ENCODE data around the gene PGLYRP2. TPM values are rescaled to one million over a fixed set of nuclear protein-coding genes. Genes with fewer than 3 reads are reported as not detected.
A peak's percentile ranks its signal among the peaks of the same experiment; 100 is the strongest.

PGLYRP2 gene
- total RNA-seq, 1 donor from 2014 or later: not detected

DNA sequence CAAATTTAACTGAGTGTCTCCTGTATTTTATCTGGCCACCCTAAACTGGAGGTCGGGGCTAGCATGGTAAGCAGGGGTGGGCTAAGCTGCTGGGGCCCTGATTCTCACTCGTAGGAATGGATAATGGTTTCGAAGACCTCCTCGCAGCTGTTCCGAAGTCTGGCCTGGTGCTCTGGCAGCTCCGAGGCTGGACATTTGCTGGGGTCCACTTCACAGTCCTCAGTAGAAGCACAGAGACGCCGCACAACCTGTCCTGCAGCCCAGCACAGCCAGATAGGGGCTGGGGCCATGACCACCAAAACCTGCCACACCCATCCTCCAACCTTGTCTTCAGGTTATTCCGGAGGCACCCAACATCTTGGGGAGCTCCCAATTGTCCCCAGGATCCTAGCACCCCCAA lies 23.3 kb downstream of the PGLYRP2 start:
- TF ChIP-seq, protein P1, sequence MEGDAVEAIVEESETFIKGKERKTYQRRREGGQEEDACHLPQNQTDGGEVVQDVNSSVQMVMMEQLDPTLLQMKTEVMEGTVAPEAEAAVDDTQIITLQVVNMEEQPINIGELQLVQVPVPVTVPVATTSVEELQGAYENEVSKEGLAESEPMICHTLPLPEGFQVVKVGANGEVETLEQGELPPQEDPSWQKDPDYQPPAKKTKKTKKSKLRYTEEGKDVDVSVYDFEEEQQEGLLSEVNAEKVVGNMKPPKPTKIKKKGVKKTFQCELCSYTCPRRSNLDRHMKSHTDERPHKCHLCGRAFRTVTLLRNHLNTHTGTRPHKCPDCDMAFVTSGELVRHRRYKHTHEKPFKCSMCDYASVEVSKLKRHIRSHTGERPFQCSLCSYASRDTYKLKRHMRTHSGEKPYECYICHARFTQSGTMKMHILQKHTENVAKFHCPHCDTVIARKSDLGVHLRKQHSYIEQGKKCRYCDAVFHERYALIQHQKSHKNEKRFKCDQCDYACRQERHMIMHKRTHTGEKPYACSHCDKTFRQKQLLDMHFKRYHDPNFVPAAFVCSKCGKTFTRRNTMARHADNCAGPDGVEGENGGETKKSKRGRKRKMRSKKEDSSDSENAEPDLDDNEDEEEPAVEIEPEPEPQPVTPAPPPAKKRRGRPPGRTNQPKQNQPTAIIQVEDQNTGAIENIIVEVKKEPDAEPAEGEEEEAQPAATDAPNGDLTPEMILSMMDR (IDR thresholded peaks at IDR 0.05): no peak
- H3K4me1 Mint-ChIP-seq (ENCODE audit: unreplicated experiment): peaks cover 18% of the 10 kb centered on the region
- no peak overlapping the region for H3K27ac Mint-ChIP-seq (ENCODE audit: unreplicated experiment)

DNA sequence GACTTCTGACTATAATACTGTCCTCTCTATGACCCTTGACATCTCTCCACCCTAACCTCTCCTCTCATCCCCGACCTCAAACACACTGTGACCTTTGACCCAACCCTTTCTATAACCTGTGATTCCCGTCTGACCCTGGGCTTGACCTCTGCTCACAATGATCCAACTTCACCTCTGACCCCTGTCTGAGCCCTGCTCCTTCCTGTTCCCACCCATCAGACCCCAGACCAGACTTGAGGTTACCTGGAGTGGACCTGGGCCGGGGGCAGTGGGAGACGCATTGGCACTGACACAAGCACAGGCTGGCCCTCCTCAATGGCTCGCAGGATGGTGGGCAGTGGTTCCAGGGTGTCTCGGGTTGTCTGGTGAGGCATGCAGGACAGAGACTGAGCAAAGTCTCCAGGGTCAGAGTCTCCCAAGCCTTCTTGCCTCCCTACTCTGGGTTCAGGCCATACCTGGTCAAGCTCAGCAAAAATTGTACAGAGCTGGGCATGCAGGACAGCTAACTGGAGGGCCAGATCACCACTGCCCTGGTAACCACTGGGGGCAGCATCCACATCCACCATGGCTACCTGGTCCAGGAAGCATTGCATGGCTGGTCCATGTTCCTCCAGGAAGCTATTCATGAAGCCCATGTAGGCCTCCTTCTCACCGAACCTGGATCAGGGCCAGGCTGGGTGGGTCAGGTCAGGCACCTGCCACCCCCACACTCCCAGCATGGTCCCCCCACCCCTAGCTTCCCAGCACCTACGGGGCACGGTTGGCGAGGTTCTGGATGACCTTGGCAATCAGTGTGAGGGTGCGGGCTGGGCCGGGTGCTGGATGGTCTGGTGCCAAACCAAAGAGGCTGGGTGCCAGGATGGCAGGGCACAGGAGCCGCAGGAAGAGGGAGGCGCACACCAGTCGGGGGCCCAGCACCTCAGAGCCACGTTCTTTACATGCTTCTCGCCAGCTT lies 25.1 kb downstream of the PGLYRP2 start:
- H3K27ac Mint-ChIP-seq (ENCODE audit: unreplicated experiment): peak overlapping the region; percentile 38
- TF ChIP-seq, protein P1 (IDR thresholded peaks at IDR 0.05): peak; percentile 28
- no peak for DNase-seq (ENCODE audit: extremely low spot score, unreplicated experiment)
- peak overlapping the region; percentile 32 for H3K4me3 Mint-ChIP-seq (ENCODE audit: unreplicated experiment)
- no peaks in the 10 kb centered on the region for H3K36me3 Mint-ChIP-seq (ENCODE audit: unreplicated experiment)
- no peaks in the 10 kb centered on the region for H3K9me3 Mint-ChIP-seq (ENCODE audit: unreplicated experiment)
- H3K27me3 Mint-ChIP-seq (ENCODE audit: unreplicated experiment): peaks cover 25% of the 10 kb centered on the region
- H3K4me1 Mint-ChIP-seq (ENCODE audit: unreplicated experiment): peaks cover 21% of the 10 kb centered on the region

More for the DNA sequence above, 23.3 kb downstream of the PGLYRP2 start:
- Mint-ChIP-seq H3K4me3 (ENCODE audit: unreplicated experiment) (no peak overlapping the region), H3K27me3 (ENCODE audit: unreplicated experiment) (peaks cover 33% of the 10 kb centered on the region), H3K9me3 (ENCODE audit: unreplicated experiment) (no peaks in the 10 kb centered on the region), H3K36me3 (ENCODE audit: unreplicated experiment) (no peaks in the 10 kb centered on the region)
- DNase-seq (ENCODE audit: extremely low spot score, unreplicated experiment): no peak

DNA sequence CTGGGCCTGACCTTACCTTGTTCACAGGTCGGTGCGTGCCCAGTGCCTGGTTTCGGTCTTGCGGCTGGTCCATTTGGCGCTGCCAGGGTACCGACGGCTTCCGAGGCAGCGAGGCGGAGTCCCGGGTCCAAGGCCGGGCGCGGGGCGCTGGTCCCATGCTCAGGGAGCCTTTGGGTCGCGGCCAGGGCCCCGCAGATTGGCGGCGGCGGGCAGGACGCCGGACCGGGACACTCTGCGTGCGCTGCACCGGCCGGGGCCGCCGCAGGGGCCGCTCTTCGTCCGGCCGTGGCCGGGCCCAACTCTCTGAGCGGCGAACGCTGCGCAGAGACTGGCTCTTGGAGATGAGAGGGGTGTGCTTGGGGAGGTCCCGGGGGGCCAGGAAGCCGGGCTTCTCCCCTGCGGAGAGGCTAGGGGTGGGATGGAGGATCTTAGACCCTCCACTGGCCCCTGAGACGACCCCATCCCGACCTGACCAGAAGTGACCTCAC lies 26.2 kb downstream of the PGLYRP2 start:
- Mint-ChIP-seq H3K9me3 (ENCODE audit: unreplicated experiment) (no peaks in the 10 kb centered on the region), H3K4me1 (ENCODE audit: unreplicated experiment) (peaks cover 28% of the 10 kb centered on the region), H3K27me3 (ENCODE audit: unreplicated experiment) (peaks cover 23% of the 10 kb centered on the region), H3K27ac (ENCODE audit: unreplicated experiment) (no peak overlapping the region), H3K36me3 (ENCODE audit: unreplicated experiment) (no peaks in the 10 kb centered on the region), H3K4me3 (ENCODE audit: unreplicated experiment) (peak overlapping the region; percentile 65)
- DNase-seq (ENCODE audit: extremely low spot score, unreplicated experiment): no peak
- TF ChIP-seq, protein P1 (IDR thresholded peaks at IDR 0.05): peak; percentile 34

DNA sequence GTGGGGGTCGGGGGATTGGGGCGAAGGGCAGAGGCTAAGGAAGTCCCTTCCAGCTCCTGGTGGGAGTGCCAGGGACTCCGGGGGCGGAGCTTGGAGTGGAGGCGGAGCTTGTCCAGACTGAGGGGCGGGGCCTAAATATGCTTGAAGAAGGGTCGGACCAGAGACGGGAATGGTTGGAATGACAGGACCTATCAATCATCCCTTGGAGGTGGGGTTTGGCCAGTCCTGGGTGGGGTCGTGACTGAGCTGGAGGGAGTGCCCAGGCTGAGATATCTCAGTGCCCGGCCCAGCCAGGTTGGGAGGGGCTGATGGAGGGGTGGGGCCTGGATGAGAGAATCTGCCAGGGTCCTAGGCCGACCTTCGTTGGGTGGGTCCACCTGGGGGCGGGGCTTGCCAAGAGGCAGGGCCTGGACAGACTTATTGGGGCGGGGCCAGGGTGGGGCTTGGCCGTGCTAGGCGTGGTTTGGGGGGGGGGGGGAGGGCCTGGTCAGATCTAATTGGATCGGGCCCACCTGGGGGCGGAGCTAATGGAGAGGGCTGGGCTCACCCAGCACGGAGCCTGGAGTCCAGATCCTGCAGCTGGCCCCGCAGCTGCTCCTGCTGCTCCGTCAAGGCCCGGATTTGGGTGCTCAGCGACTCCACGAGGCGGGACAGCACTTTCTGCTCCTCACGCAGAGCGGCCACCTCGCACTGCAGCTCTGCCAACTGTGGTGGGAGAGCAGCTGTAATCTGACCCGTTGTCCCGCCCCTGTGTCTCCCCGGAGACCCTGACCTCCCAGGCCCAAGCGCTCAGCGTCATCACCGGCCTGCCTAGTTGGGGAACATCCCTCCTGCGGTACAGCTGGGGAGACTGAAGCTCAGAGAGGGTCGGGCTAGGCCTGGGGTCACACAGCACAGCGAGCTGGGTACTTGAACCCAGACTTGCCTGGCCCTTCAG lies 26.9 kb downstream of the PGLYRP2 start:
- TF ChIP-seq, protein P1 (IDR thresholded peaks at IDR 0.05): no peak
- Mint-ChIP-seq H3K4me3 (ENCODE audit: unreplicated experiment) (peak overlapping the region; percentile 65), H3K36me3 (ENCODE audit: unreplicated experiment) (peaks cover under 1% of the 10 kb centered on the region), H3K27me3 (ENCODE audit: unreplicated experiment) (peaks cover 18% of the 10 kb centered on the region), H3K9me3 (ENCODE audit: unreplicated experiment) (no peaks in the 10 kb centered on the region), H3K4me1 (ENCODE audit: unreplicated experiment) (peaks cover 25% of the 10 kb centered on the region), H3K27ac (ENCODE audit: unreplicated experiment) (no peak overlapping the region)
- peak; percentile 90 for DNase-seq (ENCODE audit: extremely low spot score, unreplicated experiment)

All from osteocyte (in vitro differentiated cells).